GM11168 (cell line): ENCODE results near the gene GPLD1.
"Not testable (repeated sequence)": the region's sequence is repeated elsewhere in the genome, so short reads cannot be mapped to it uniquely, and the experiment has no call there.

Experiments used
- in situ Hi-C: fragments of 300-500 bp; cut with MboI; formaldehyde crosslinking; loops from one replicate; pipeline ENCODE4 v1.12.0; 2022; ENCODE audit warnings: low sequenced_read_pairs; ENCODE audit not compliant: unreplicated experiment

The GPLD1 gene, protein sequence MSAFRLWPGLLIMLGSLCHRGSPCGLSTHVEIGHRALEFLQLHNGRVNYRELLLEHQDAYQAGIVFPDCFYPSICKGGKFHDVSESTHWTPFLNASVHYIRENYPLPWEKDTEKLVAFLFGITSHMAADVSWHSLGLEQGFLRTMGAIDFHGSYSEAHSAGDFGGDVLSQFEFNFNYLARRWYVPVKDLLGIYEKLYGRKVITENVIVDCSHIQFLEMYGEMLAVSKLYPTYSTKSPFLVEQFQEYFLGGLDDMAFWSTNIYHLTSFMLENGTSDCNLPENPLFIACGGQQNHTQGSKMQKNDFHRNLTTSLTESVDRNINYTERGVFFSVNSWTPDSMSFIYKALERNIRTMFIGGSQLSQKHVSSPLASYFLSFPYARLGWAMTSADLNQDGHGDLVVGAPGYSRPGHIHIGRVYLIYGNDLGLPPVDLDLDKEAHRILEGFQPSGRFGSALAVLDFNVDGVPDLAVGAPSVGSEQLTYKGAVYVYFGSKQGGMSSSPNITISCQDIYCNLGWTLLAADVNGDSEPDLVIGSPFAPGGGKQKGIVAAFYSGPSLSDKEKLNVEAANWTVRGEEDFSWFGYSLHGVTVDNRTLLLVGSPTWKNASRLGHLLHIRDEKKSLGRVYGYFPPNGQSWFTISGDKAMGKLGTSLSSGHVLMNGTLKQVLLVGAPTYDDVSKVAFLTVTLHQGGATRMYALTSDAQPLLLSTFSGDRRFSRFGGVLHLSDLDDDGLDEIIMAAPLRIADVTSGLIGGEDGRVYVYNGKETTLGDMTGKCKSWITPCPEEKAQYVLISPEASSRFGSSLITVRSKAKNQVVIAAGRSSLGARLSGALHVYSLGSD

DNA sequence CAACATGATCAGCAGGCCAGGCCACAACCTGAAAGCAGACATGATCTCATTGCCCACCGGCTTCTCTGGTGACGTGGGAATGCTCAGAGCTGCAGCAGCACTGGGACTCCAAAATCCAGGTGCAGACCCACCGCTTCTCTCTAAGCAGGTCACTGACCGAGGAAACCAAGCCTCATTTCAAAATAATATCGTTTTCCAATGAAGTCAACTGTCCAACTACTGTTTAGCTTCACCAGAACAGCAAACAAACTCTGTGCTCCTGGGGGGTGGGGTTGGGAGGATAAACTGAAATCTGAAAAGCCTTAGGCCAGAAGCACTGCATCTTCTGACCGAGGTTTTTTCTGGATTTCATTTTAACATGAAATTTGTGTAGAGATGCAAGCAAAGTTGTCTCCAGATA lies at the start of gene GPLD1:
Gene GPLD1, minus strand, starts transcription at position 109 of the 400 bp plus-strand sequence. Its CDS starts 67 bp downstream, at position 42.
- in situ Hi-C loops = no loop called here

DNA sequence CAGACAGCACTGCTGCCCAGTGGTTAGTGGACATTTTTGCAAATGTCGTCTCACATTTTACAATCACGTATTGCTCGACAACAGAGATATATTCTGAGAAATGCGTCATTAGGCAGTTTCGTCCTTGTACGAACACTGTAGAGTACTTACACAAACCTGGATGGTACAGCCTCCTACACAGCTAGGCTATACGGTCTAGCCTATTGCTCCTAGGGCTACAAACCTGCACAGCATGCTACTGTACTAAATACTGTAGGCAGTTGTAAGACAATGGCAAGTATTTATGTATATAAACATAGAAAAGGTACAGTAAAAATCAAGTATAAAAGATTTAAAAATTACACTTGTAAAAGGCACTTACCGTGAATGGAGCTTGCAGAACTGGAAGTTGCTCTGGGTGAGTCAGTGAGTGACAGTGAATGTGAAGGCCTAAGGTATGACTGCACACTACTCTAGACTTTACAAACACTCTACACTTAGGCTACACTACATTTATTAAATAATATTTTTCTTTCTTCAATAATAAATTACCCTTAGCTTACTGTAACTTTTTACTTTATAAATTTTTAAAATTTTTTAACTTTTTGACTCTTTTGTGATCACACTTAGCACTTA lies 48.5 kb upstream of the GPLD1 start:
- in situ Hi-C loops = no loop called here

DNA sequence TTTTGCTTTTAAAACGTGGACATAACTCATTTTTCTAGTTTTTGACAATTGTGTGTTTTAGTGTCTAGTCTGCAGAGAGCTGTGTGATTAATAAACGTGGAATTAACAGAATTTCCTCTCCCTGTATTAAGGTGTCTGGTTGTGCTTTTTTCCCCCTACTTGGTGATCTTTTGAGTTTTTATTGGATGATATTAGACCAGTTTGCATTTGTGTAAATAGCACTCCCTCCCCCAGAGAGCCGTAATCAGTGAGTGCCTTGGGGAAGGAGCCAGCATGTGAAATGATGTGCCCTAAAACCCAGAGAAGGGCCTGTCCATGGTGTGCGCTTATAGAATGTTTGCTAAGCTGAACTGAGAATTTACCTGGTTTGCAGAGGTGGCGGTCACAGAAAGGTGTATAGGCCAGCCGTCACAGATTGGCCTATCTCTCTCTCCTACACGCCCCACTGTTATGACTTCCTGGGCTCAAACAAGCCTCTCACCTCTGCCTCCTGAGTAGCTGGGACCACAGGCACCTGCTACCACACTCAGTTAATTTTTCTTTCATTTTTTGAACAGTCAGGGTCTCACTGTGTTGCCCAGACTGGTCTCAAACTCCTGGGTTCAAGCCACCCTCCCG lies 47.8 kb upstream of the GPLD1 start:
- in situ Hi-C loops = no loop called here

DNA sequence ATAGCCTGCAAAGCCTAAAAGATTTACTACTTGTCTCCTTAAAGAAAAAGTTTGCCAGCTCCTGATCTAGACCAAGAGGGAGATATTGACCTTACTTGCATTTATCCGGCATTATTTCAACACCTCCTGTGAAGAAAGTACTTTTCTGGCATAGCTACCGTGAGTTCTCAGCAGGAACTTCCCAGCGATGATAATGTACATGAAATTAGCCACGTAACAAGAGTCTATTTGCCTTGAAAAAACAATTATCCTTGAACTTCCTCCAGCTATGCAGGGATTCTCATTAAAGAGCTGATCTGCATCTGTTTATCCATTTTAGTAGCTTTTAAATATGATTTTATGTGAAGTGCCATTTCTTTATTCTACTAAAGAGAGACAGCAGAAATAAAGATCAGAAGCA lies 47.1 kb upstream of the GPLD1 start:
- in situ Hi-C loops = no loop called here

DNA sequence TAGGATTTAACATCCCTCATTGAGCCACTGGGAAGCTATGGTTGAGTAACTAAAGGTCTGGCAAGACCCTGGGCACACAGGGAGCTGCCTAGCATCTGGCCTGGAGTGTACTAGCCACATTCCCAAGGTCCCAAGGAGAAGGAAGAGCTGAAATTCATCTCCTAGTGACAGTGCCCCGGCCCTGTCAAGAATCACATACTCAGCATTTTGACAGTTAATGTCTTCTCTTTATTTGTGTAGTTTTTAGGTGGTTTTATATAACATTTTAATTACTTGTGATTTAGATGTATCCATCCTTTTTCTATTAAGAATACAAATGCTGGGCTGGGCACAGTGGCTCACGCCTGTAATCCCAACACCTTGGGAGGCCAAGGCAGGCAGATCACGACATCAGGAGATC lies 45.8 kb upstream of the GPLD1 start:
- in situ Hi-C loops = no loop called here

DNA sequence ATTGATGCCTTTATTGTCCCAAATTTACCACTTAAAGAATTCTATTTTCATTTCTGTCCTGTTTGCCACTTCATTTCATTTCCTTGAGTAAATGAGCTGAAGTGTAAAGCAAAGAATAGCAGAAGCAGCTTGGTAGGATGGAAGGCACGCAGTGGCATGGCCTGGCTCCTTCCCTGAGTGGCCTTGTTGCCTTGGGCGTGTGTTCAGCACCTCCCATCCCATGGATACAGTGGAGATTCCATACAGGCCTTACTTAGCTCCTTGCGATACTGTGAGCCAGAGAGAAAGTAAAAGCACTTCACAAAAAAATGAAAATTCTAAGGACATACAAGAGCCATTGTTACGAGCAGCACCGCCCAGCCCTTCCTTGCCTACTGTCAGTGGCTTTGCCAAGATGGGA lies 45.0 kb upstream of the GPLD1 start:
- in situ Hi-C loops = no loop called here

DNA sequence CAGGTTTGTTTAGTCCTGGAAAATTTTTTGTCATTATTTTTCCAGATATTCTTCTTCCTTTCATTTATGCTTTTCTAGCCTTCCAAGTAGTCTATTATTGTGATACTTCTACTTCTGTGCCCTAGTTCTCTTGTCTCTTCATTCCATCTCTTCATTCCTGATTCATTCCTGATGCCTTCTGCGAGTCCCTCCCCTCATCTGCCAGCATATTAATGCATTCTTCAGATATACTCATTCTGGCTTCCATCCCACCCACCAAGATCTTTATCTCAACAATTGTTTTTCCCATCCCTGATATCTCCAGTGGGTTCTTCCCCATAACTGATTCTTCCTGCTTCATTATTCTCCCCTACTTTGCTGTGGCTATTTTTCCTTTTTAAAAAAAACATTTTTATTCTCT lies 40.6 kb upstream of the GPLD1 start:
- in situ Hi-C loops = no loop called here

DNA sequence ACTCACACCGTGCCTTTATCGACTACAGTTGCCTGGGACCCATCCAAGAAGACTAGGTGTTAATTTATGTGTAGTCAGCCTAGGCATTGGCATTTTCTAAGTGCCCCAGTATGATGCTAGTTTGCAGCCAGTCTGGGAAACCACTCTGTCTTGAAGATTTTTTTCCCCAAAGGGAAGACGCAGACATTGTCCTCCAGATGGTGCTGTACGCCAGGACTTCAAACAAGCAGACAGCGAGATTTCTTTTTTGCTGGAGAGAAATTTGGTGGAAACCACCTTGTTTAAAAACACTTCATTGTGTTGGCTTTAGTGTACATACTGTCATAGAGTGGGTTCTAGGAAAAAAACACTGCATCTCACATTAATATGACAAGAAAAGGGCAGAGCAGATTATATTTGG lies 35.4 kb upstream of the GPLD1 start:
- in situ Hi-C loops = no loop called here

DNA sequence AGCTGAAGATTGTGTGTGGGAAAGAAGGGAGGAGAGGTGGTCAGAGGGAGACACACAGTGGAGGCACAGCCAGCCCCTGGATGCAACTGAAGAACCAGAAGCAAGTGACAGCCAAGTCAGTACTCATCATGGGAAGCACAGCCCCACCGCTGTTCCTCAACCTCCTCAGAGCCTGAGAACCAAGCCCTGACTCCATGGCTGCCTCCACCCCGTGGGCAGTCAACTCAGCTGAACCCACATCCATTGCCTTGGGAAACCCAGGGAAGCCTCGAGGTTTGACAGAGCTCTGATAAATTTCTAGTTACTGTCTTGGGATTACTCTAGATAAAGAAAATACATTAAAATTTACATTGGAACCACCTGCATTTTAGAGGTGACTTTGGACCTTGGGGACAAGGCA lies 35.0 kb upstream of the GPLD1 start:
- in situ Hi-C loops = no loop called here

DNA sequence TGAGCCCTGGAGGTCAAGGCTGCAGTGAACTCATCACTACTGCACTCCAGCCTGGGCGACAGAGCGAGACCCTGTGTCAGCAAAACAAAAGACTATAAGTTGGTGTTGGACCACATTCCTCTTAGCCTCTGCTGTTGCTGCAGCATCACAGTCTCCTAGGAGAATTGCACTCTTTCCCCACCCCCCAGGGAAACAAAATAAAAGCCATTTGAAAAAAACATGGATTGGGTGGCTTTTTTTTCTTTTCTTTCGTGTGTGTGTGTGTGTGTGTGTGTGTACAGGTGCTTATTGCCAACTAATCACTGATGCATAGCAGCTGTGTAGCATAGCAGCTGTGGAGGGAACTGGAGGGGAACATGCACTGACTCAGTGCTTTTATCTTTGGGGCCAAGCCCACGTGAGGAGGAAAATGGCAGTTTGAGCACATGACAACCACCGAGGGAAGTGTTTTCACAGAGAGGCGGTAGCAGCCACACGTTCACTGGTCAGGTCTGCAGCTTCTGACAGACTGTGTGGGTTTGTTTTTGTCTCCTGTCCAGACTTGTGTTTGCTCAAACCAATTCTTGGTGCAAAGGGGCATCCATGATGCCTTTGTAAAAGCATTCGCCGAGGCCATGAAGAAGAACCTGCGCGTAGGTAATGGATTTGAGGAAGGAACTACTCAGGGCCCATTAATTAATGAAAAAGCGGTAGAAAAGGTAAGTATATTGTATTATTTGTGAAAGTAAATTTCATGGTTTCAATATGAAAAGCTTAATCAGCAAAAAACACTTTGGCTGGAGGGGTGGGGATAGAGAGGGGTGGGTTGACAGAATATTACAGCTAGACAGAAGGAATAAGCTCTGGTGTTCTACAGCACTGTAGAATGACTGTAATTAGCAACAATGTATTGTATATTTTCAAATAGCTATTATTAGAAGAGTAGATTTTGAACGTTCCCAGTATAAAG lies 33.1 kb upstream of the GPLD1 start:
- in situ Hi-C loops = no loop called here

DNA sequence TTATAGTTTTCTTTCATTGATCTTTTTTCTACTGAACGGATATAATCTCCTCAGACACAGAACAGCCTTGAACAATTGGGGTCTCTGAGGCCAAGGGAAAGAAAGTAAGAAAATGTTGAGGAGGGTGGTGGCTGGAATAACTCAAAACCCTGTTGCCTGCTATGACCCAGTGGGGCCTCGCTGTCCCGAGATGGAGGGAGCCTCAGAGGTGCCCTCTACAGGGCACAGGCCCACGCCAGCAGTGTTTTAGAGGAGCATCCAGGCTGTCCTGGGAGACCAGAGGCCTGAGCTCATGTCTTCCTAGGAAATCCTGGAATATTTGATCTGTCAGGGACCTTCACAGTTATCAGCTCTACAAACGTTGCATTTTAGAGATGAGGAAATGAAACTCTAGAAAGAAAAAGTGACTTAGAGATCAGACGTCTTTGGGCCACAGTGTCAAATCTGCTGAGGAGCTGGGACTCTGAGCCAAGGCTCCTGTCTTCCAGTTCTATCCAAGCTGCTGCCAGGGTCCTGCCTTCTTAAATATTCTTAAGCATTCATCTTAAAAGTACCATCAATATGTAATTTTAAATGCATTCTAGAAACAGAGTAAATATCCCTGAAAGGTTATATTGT lies 31.7 kb upstream of the GPLD1 start:
- in situ Hi-C loops = no loop called here

DNA sequence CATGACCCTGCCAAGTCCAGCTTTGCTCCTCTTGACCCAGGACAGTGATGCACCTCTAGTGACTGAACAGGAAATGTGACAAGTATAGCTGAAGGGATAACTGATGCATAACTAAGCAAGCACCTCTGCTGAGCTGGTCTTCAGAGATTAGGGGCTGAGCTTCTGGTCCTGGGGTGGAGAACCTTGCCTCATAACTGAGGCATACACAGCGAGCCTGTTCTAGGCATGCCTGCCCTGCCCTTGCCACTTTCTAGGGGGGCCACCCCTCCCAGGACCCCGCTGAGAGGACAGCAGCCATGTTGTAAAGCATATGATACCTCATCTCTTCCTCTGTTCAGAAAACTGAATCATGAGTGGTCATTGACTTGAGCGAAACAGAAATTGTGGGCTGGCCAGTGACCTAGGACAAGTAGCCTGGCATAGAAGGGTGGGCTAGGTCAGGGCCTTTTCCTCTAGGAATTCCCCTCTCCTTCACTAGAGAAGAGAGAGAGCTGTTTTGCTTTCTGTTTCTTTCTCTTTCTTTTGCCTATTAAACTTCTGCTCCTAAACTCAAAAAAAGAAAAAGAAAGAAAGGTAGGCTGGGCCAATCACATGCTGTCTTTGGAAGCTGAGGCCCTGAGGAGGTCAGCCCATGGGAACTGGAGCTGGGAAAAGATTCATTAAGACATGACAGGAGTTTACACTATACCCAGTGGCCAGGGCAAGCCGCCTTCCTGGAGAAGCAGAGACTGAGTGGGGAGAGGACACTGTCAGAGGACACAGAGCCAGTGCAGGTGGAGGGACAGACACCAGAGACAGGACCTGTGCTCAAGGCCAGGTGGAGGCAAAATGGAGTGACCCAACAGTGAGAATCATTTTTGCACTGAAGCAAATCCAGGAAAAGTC lies 28.5 kb upstream of the GPLD1 start:
- in situ Hi-C loops = no loop called here

DNA sequence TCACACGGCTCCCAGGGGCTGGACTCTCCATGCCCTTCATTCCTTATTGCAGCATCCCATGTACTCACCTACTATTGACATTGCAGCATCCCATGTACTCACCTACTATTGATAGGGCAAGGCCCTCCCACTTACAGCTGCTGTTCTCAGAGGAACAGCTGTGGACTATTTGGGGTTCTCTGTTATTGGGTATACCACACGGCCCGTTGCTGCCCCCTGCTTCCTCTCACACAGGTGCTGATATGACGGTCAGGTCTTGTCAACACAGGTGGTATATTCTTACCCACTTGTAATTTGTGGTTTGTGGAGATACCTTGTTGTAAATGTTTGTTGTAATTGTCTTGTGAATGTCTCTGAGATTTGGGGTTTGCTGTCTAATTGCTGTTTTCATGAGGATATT lies 24.2 kb upstream of the GPLD1 start:
- in situ Hi-C loops = no loop called here

DNA sequence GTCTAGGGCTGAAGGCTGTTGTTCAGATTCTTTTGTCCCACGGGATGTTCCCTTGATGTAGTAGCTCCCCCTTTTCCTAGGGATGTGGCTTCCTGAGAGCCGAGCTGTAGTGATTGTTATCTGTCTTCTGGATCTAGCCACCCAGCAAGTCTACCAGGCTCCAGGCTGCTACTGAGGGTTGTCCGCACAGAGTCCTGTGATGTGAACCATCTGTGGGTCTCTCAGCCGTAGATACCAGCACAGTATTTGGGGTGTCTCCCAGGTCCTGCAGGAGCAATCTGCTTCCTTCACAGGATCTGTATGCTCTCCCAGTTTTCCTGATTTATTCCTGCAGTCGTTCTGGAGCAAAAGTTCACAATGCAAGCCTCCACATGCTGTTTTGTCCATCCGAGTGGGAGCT lies 22.6 kb upstream of the GPLD1 start:
- in situ Hi-C loops = not testable (repeated sequence)

DNA sequence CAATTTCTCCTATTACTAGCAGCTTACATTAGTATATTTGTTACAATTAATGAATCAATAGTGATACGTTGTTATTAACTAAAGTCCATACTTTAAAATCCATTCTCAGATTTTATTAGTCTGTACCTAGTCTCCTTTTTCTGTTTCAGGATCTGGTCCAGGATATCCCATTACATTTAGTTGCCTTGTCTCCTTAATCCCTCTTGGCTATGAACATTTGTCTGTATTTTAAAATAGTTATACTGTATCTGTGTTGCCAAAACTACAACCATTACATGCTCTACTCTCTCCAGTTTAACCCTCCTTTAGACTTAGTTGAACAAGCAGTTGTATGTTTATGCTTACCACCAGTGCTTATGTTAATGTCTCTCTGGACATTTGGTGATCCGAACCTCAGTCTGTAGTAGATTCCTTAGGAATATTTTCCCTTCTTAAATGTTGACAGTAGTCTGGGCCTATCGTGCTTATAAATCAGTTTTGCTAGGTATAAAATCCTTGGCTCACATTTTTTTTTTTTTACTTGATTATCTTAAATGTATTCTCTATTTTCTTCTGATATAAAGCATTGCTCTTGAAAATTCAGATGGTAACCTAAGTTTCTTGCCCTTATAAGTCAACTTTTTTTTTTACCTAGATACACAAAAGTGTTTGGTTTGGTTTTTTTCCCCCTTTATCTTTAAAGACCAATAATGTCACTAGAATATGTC lies 17.6 kb upstream of the GPLD1 start:
- in situ Hi-C loops = no loop called here

DNA sequence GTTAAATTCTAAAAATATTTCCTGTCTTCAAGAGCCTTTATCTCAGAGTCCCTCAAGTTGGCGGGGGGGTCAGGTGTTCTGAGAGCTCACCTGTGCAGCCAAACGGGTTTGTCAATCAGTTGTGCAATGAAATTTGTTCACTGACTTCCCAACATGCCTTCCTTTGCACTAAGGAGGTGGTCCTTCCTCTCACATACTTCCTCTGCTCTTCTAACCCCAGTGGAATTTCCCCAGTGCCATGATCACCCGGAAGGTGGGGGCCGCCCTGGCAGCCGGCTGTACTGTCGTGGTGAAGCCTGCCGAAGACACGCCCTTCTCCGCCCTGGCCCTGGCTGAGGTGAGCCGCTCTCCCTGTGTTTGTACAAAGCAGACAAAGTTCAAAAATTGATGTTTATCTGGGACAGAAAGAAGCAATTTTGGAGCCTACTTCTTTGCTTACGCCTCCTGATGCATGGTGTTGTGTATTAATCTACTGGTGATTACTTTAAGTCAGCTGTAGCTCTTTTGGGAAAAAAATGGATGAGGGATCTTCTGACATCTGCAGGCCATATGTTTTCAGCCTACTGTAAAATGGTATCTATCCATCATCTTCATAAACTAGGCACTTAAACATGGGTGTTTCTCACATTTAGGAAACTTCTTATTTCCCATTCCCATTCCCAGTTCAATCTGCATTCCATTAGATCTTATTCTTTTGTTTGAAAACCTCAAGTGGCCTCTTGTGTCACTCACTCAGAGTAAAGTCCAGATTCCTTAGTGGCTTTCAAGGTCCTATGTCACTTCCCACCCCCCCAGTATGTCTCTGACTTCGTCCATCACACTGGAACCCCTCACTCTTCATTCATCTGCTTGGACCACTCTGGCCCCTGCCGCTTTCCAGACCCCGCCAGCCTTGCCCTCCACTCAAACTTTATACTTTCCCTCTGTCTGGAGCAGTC lies 15.5 kb upstream of the GPLD1 start:
- in situ Hi-C loops = no loop called here

DNA sequence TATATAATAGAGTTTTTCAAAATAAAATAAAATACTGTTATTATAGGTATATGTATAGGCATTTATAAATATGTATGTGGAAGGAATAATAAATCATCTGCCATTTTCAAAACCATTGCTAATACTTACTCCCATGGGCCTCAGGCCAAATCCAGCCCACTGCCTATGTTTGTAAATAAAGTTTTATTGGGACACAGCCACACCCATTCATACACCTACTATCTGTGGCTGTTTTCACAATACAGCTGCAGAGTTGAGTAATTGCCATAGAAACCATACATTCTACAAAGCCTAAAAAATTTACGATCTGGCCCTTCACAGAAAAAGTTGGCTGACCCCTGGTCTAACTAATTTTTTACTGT lies 14.9 kb upstream of the GPLD1 start:
- in situ Hi-C loops = no loop called here
